ENCODE measurements around the gene TM4SF18. TPM values are rescaled to one million over a fixed set of nuclear protein-coding genes. Genes with fewer than 3 reads are reported as not detected.
"Not testable (repeated sequence)": the region's sequence is repeated elsewhere in the genome, so short reads cannot be mapped to it uniquely, and the experiment has no call there.

The TM4SF18 gene
- polyA plus RNA-seq, 1 donor (not counting 4 experiments of a cell fraction or from before 2014, with no cell fraction given): not detected

DNA sequence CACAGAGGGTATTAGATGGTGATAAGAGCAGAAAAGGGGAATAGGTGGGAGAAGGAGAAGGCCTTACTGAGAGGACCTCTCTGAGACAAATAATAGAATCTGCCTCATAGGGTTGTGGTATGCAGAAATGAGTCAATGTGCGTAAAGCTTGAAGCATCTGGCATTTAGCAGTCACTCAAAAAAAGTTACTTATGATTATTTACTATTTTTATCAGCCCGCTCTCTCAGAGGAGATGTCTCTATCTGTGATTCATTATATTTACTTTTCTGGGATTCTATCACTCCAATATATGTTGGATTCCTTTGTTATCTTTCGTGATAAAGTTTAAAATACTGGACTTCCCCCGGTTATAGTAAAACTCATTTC lies 48.6 kb upstream of the TM4SF18 start:
- FAIRE-seq (no peak), DNase-seq (ENCODE audit: low read depth, low spot score) (no peak)
- H3K27ac ChIP-seq (ENCODE audit: control insufficient read depth, insufficient read depth, low read length): peak overlapping the region; percentile 21
- no peak overlapping the region for H3K4me2 ChIP-seq (ENCODE audit: control insufficient read depth, extremely low read depth, insufficient read depth, low read depth, low read length)
- no peak for TF ChIP-seq EZH2 (IDR thresholded peaks at IDR 0.05; ENCODE audit: low read length)
- TF ChIP-seq, protein P1, sequence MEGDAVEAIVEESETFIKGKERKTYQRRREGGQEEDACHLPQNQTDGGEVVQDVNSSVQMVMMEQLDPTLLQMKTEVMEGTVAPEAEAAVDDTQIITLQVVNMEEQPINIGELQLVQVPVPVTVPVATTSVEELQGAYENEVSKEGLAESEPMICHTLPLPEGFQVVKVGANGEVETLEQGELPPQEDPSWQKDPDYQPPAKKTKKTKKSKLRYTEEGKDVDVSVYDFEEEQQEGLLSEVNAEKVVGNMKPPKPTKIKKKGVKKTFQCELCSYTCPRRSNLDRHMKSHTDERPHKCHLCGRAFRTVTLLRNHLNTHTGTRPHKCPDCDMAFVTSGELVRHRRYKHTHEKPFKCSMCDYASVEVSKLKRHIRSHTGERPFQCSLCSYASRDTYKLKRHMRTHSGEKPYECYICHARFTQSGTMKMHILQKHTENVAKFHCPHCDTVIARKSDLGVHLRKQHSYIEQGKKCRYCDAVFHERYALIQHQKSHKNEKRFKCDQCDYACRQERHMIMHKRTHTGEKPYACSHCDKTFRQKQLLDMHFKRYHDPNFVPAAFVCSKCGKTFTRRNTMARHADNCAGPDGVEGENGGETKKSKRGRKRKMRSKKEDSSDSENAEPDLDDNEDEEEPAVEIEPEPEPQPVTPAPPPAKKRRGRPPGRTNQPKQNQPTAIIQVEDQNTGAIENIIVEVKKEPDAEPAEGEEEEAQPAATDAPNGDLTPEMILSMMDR (optimal IDR thresholded peaks at IDR 0.05 in 1 of 3, IDR thresholded peaks at IDR 0.05 in 1 of 3, conservative IDR thresholded peaks at IDR 0.05 in 1 of 3; ENCODE audit: extremely low read depth in 1 of 3, insufficient read depth in 2 of 3, low read length in 3 of 3): no peak
- no peaks in the 10 kb centered on the region for H3K9me1 ChIP-seq (ENCODE audit: control insufficient read depth, extremely low read depth, insufficient read depth, low read length)
- dilution Hi-C loops (cut with MboI; ENCODE audit: extremely low pct_ligation_motif_present, low sequenced_read_pairs): no loop called here
- H3K27me3 ChIP-seq (ENCODE audit: control insufficient read depth, extremely low read depth, insufficient read depth, low read length): no peaks in the 10 kb centered on the region
- H4K20me1 ChIP-seq (ENCODE audit: control insufficient read depth, extremely low read depth, insufficient read depth, low read length): no peaks in the 10 kb centered on the region
- H3K36me3 ChIP-seq (ENCODE audit: control insufficient read depth in 2 of 2, extremely low read depth in 1 of 2, insufficient read depth in 2 of 2, low read length in 2 of 2): no peaks in the 10 kb centered on the region
- H3K9me3 ChIP-seq (ENCODE audit: control insufficient read depth, low read depth, low read length): no peaks in the 10 kb centered on the region
- H3K9ac ChIP-seq (ENCODE audit: control insufficient read depth, extremely low read depth, insufficient read depth, low read length): no peak overlapping the region
- H3K4me1 ChIP-seq (ENCODE audit: control insufficient read depth, extremely low read depth, insufficient read depth, low read length): peaks cover 50% of the 10 kb centered on the region
- H2AFZ ChIP-seq (ENCODE audit: control insufficient read depth, low read length): no peak overlapping the region
- H3K4me3 ChIP-seq (ENCODE audit: control insufficient read depth in 2 of 3, extremely low read depth in 1 of 3, insufficient read depth in 2 of 3, low read depth in 1 of 3, low read length in 3 of 3): no peak overlapping the region
- H3K79me2 ChIP-seq (ENCODE audit: control insufficient read depth, insufficient read depth, low read length): peaks cover 3% of the 10 kb centered on the region

DNA sequence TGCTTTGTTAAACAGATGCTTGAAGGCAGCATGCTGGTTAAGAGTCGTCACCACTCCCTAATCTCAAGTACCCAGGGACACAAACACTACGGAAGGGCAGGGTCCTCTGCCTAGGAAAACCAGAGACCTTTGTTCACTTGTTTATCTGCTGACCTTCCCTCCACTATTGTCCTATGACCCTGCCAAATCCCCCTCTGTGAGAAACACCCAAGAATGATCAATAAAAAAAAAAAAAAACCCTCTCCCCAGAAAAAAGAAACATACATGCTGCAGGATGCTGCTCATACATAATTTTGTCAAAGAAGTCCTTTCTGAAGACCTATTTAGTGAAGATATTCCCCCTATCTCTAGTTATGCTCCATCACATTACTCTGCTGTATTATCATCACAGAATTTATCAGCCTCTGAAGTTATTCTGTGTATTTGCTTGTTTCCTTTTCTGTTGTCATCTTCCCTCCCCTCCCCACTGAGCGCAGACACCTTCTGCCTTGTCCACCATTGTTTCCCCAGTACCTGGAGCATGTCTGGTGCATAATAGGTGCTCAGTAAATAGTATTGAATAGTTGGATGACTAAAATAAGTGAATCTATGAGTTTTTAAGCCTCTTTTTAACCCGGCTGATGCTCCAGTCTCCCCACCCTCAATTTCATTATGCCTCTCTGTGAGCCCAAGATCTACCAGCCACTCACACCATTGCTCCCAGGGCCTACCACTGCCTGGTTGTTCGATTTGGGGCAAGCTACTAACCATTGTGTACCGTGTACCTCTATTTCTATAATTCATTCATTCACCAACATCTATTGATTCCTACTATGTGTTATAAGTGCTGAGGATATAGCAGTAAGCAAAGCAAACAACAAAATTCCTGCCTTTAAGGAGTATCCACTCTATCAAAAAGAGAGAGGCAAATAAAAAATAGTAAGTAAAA lies 48.0 kb upstream of the TM4SF18 start:
- FAIRE-seq (no peak), DNase-seq (ENCODE audit: low read depth, low spot score) (no peak)
- Histone ChIP-seq H3K27me3 (ENCODE audit: control insufficient read depth, extremely low read depth, insufficient read depth, low read length) (no peaks in the 10 kb centered on the region), H3K4me3 (ENCODE audit: control insufficient read depth in 2 of 3, extremely low read depth in 1 of 3, insufficient read depth in 2 of 3, low read depth in 1 of 3, low read length in 3 of 3) (no peak overlapping the region), H3K9ac (ENCODE audit: control insufficient read depth, extremely low read depth, insufficient read depth, low read length) (no peak overlapping the region), H2AFZ (ENCODE audit: control insufficient read depth, low read length) (no peak overlapping the region), H4K20me1 (ENCODE audit: control insufficient read depth, extremely low read depth, insufficient read depth, low read length) (no peaks in the 10 kb centered on the region), H3K36me3 (ENCODE audit: control insufficient read depth in 2 of 2, extremely low read depth in 1 of 2, insufficient read depth in 2 of 2, low read length in 2 of 2) (no peaks in the 10 kb centered on the region), H3K27ac (ENCODE audit: control insufficient read depth, insufficient read depth, low read length) (peak overlapping the region; percentile 21), H3K9me3 (ENCODE audit: control insufficient read depth, low read depth, low read length) (no peaks in the 10 kb centered on the region), H3K79me2 (ENCODE audit: control insufficient read depth, insufficient read depth, low read length) (peaks cover 10% of the 10 kb centered on the region), H3K4me1 (ENCODE audit: control insufficient read depth, extremely low read depth, insufficient read depth, low read length) (peaks cover 43% of the 10 kb centered on the region), H3K9me1 (ENCODE audit: control insufficient read depth, extremely low read depth, insufficient read depth, low read length) (no peaks in the 10 kb centered on the region), H3K4me2 (ENCODE audit: control insufficient read depth, extremely low read depth, insufficient read depth, low read depth, low read length) (no peak overlapping the region)
- dilution Hi-C loops (cut with MboI; ENCODE audit: extremely low pct_ligation_motif_present, low sequenced_read_pairs): no loop called here
- TF ChIP-seq, protein P1 (optimal IDR thresholded peaks at IDR 0.05 in 1 of 3, IDR thresholded peaks at IDR 0.05 in 1 of 3, conservative IDR thresholded peaks at IDR 0.05 in 1 of 3; ENCODE audit: extremely low read depth in 1 of 3, insufficient read depth in 2 of 3, low read length in 3 of 3): no peak
- no peak for TF ChIP-seq EZH2 (IDR thresholded peaks at IDR 0.05; ENCODE audit: low read length)

DNA sequence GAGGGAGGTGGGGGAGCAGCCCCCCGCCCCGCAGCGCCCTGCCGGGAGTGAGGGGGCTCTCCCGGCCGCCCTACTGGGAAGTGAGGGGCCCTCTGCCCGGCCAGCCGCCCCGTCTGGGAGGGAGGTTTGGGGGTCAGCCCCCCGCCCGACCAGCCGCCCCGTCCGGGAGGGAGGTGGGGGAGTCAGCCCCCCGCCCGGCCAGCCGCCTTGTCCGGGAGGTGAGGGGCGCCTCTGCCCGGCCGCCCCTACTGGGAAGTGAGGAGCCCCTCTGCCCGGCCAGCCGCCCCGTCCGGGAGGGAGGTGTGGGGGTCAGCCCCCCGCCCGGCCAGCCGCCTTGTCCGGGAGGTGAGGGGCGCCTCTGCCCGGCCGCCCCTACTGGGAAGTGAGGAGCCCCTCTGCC lies 46.8 kb upstream of the TM4SF18 start:
- peaks cover 37% of the 10 kb centered on the region for H3K4me1 ChIP-seq (ENCODE audit: control insufficient read depth, extremely low read depth, insufficient read depth, low read length)
- dilution Hi-C loops (cut with MboI; ENCODE audit: extremely low pct_ligation_motif_present, low sequenced_read_pairs); H2AFZ ChIP-seq (ENCODE audit: control insufficient read depth, low read length); H3K27me3 ChIP-seq (ENCODE audit: control insufficient read depth, extremely low read depth, insufficient read depth, low read length); H3K9me3 ChIP-seq (ENCODE audit: control insufficient read depth, low read depth, low read length); H3K9me1 ChIP-seq (ENCODE audit: control insufficient read depth, extremely low read depth, insufficient read depth, low read length); H3K4me3 ChIP-seq (ENCODE audit: control insufficient read depth in 2 of 3, extremely low read depth in 1 of 3, insufficient read depth in 2 of 3, low read depth in 1 of 3, low read length in 3 of 3); H3K36me3 ChIP-seq (ENCODE audit: control insufficient read depth in 2 of 2, extremely low read depth in 1 of 2, insufficient read depth in 2 of 2, low read length in 2 of 2); H3K4me2 ChIP-seq (ENCODE audit: control insufficient read depth, extremely low read depth, insufficient read depth, low read depth, low read length); H3K9ac ChIP-seq (ENCODE audit: control insufficient read depth, extremely low read depth, insufficient read depth, low read length); H4K20me1 ChIP-seq (ENCODE audit: control insufficient read depth, extremely low read depth, insufficient read depth, low read length); H3K27ac ChIP-seq (ENCODE audit: control insufficient read depth, insufficient read depth, low read length); FAIRE-seq; DNase-seq (ENCODE audit: low read depth, low spot score): not testable (repeated sequence)
- peaks cover 20% of the 10 kb centered on the region for H3K79me2 ChIP-seq (ENCODE audit: control insufficient read depth, insufficient read depth, low read length)
